Thymus (tissue), 14 donors: ENCODE measurements around the gene CD200R1L. TPM values are rescaled to one million over a fixed set of nuclear protein-coding genes. Genes with fewer than 3 reads are reported as not detected.

Source experiments
- DNase-seq, 9 donors: peaks; one replicate each; pipeline ENCODE4 v3.0.0-alpha.2; 2013; ENCODE audit warnings: low spot score in 9 of 9, low read depth in 6 of 9, missing footprints in 1 of 9
- H3K27ac ChIP-seq, 2 donors: one replicate each; pipeline ENCODE4 v1.5.1; 2013; ENCODE audit warnings: control low read depth in 1 of 2, low read depth in 1 of 2, low read length in 1 of 2, mild to moderate bottlenecking in 1 of 2, moderate library complexity in 1 of 2
- H3K27me3 ChIP-seq, 2 donors: one replicate each; pipeline ENCODE4 v1.5.1; 2013; ENCODE audit warnings: low read length in 1 of 2; ENCODE audit not compliant: control insufficient read depth in 2 of 2, insufficient read depth in 1 of 2
- H3K36me3 ChIP-seq, 2 donors: one replicate each; pipeline ENCODE4 v1.5.1; 2013; ENCODE audit warnings: low read length in 1 of 2, mild to moderate bottlenecking in 1 of 2, moderate library complexity in 1 of 2; ENCODE audit not compliant: control insufficient read depth in 2 of 2, insufficient read depth in 2 of 2
- H3K4me1 ChIP-seq, 2 donors: one replicate each; pipeline ENCODE4 v1.5.1; 2013; ENCODE audit warnings: low read length in 2 of 2; ENCODE audit not compliant: control insufficient read depth in 2 of 2, insufficient read depth in 2 of 2
- H3K4me3 ChIP-seq, 2 donors: one replicate each; pipeline ENCODE4 v1.5.1; 2013; ENCODE audit warnings: low read length in 2 of 2, control low read depth in 1 of 2, mild to moderate bottlenecking in 1 of 2
- H3K9me3 ChIP-seq, 2 donors: one replicate each; pipeline ENCODE4 v1.5.1; 2013; ENCODE audit warnings: low read length in 1 of 2, mild to moderate bottlenecking in 1 of 2; ENCODE audit not compliant: control insufficient read depth in 2 of 2, insufficient read depth in 1 of 2
- WGBS: extraction: QIAGEN DNeasy Blood & Tissue Kit; methylation state at CpG from one replicate; pipeline ENCODE4 v1.1.7; 2013; 5-methylcytosine and 5-hydroxymethylcytosine counted together
- long read RNA-seq, 10 donors: transcript quantifications; one replicate each; lab custom pipeline, GENCODE V29; 2026
- polyA plus RNA-seq: library from polyadenylated mRNA; stranded (reverse); fragments of 200-250 nt; gene quantifications from one replicate; pipeline ENCODE4 v1.2.3, GENCODE V29; 2013
- total RNA-seq: library from RNA; stranded (reverse); fragments of 120-200 nt; gene quantifications from one replicate; pipeline ENCODE4 v1.2.4, GENCODE V29; 2013
- donor health status: healthy.

The CD200R1L gene, protein sequence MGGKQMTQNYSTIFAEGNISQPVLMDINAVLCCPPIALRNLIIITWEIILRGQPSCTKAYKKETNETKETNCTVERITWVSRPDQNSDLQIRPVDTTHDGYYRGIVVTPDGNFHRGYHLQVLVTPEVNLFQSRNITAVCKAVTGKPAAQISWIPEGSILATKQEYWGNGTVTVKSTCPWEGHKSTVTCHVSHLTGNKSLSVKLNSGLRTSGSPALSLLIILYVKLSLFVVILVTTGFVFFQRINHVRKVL
- total RNA-seq (not detected), polyA plus RNA-seq (0.05 TPM)
- long read RNA-seq, donor 1 = 0 reads
- long read RNA-seq, donor 2 = 0 reads
- long read RNA-seq, donor 3 = 0 reads
- long read RNA-seq, donor 4 = 0 reads
- long read RNA-seq, donor 5 = 0 reads
- long read RNA-seq, donor 6 = 0 reads
- long read RNA-seq, donor 7 = 0 reads
- long read RNA-seq, donor 8 = 0 reads
- long read RNA-seq, donor 9 = 0 reads
- long read RNA-seq, donor 10 = 0 reads

GRCh38 chr3:112846764-112847163 is at the start of gene CD200R1L:
Gene CD200R1L, minus strand, starts transcription at chr3:112846864. Its CDS starts 17,497 bp downstream, at chr3:112829367.
- Histone ChIP-seq H3K36me3 (no peaks in the 10 kb centered on the region), H3K4me1 (no peaks in the 10 kb centered on the region), H3K27ac (no peak within 1 kb of the TSS), H3K27me3 (no peaks in the 10 kb centered on the region), H3K4me3 (no peak within 1 kb of the TSS), H3K9me3 (peaks cover 1 to 10% of the 10 kb centered on the region in 2 donors)
- no peak for DNase-seq
- WGBS = 86% methylated on average over 2 of the region's 2 CpGs

- Histone ChIP-seq H3K27ac (no peak overlapping the region), H3K4me3 (no peak overlapping the region), H3K36me3 (no peaks in the 10 kb centered on the region), H3K9me3 (no peaks in the 10 kb centered on the region), H3K27me3 (no peaks in the 10 kb centered on the region), H3K4me1 (no peaks in the 10 kb centered on the region)
- WGBS = 93% methylated on average over 5 of the region's 5 CpGs
- no peak for DNase-seq
Measured at GRCh38 chr3:112894258-112894657, 47.6 kb upstream of the CD200R1L start.

DNA sequence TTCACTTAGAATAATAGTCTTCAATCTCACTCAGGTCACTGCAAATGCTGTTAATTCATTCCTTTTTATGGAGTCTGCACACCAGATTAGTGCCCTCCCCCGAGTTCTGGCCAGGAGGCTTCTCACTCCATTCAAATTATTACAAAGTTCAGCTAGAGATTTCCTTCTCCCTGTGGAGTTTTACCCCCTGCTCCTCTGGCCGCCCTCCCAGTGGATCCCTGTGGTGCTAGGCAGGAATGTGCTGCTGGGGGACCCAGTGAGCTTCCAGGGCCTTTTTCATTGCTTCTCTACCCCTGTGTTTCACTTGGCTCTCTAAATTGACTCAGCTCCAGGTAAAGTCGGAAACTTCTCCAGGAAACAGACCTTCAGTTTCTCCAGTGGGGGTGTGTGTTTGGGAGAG is 42.7 kb upstream of the CD200R1L start:
- no peak overlapping the region for H3K27ac ChIP-seq
- no peaks in the 10 kb centered on the region for H3K36me3 ChIP-seq
- no peaks in the 10 kb centered on the region for H3K27me3 ChIP-seq
- 92% methylated on average over 3 of the region's 3 CpGs for WGBS
- H3K4me1 ChIP-seq = no peaks in the 10 kb centered on the region
- no peak overlapping the region for H3K4me3 ChIP-seq
- no peak for DNase-seq
- H3K9me3 ChIP-seq = no peaks in the 10 kb centered on the region

DNA sequence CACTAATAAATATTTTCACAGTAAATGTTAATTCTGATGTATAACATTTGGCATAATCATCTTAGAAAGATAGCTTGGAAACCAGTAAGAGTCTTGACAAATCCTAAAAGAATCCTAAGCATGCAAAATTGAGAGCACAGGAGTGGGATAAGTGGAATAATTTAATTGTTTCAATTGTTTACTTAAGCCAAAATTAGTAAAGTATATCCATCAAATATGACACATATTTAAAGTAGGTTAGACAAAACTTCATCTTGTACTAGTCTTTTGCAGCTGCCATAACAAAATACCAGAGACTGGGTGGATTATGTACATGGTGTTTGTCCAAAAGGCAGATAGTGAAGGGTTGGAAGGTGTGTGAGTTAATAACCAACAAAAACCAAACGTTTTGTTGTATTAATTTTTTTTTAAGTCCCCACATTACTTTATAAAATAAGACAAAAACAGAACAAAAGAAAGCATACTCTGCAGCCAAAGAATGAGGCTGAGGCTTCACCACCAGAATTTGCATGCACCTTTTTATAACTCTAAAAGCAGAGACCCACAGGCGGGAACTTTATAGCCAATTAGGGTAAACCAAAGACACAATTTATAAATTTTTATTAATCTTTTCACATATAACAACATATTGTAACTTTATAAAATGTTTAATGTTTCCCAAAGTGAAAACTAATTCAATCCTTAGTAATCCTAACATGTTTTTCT is 41.9 kb upstream of the CD200R1L start:
- H3K9me3 ChIP-seq = no peaks in the 10 kb centered on the region
- no peaks in the 10 kb centered on the region for H3K4me1 ChIP-seq
- no peaks in the 10 kb centered on the region for H3K36me3 ChIP-seq
- WGBS = 67% methylated on average over 2 of the region's 2 CpGs
- no peak overlapping the region for H3K4me3 ChIP-seq
- H3K27ac ChIP-seq = no peak overlapping the region
- no peaks in the 10 kb centered on the region for H3K27me3 ChIP-seq
- no peak for DNase-seq

DNA sequence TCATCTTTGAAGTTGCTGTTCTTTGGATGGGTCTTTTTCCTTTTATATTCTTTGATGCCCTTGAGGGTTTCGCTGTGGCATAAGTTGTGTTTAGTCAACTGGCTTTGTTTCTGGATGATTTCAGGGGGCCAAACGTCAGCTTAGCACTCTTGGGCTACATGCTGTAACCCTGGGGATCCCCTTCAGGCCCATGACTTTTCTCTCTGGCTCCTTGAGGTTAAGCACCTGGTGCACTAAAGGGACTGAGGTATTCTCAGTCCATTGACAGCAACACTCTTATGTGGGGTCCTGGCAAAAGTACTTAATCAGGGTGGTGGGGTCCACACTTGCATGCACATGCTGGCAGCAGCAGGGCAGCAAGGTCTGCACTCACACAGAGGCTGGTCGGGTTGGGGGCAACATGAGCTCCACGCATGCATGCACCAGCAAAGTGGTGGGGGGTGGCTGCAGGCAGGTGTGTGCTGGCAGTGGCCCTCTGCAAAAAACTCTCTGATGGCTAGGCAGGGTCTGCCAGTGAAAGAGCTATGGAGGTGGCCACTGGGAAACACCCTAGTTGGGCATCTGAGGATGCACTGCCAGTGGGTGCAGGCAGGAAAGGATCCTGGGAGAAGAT is 38.1 kb upstream of the CD200R1L start:
- Histone ChIP-seq H3K9me3 (no peaks in the 10 kb centered on the region), H3K4me1 (no peaks in the 10 kb centered on the region), H3K36me3 (no peaks in the 10 kb centered on the region), H3K4me3 (no peak overlapping the region), H3K27ac (no peak overlapping the region), H3K27me3 (no peaks in the 10 kb centered on the region)
- DNase-seq = no peak
- 94% methylated on average over 4 of the region's 4 CpGs for WGBS

- no peak for DNase-seq
- WGBS = 97% methylated on average over 4 of the region's 4 CpGs
- Histone ChIP-seq H3K36me3 (no peaks in the 10 kb centered on the region), H3K4me3 (no peak overlapping the region), H3K9me3 (no peaks in the 10 kb centered on the region), H3K4me1 (no peaks in the 10 kb centered on the region), H3K27me3 (no peaks in the 10 kb centered on the region), H3K27ac (no peak overlapping the region)
Measured at GRCh38 chr3:112881891-112882290, 35.2 kb upstream of the CD200R1L start.

DNA sequence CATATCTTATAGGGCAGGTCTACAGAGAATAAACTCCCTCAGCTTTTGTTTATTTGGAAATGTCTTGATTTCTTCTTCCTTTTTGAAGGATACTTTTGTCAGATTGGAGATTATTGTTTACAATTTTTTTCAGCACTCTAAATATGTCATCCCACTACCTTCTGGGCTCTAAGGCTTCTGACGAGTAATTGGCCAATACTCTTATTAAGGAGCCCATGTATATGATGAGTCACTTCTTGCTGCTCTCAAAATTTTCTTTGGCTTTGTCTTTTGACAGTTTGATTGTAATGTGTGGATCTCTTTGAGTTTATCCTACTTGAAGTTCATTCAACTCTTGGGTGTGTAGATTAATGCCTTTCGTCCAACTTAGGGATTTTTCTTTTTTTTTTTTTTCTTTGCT is 28.9 kb upstream of the CD200R1L start:
- H3K4me3 ChIP-seq = no peak overlapping the region
- H3K27me3 ChIP-seq = no peaks in the 10 kb centered on the region
- DNase-seq = no peak
- WGBS = 97% methylated on average over 2 of the region's 2 CpGs
- no peaks in the 10 kb centered on the region for H3K4me1 ChIP-seq
- H3K27ac ChIP-seq = no peak overlapping the region
- H3K36me3 ChIP-seq = no peaks in the 10 kb centered on the region
- peaks cover 0 to 5% of the 10 kb centered on the region in 2 donors for H3K9me3 ChIP-seq

GRCh38 chr3:112874725-112875124 is 28.1 kb upstream of the CD200R1L start:
- DNase-seq = no peak
- H3K4me1 ChIP-seq = no peaks in the 10 kb centered on the region
- peaks cover 0 to 5% of the 10 kb centered on the region in 2 donors for H3K9me3 ChIP-seq
- no peak overlapping the region for H3K27ac ChIP-seq
- no peak overlapping the region for H3K4me3 ChIP-seq
- H3K27me3 ChIP-seq = no peaks in the 10 kb centered on the region
- H3K36me3 ChIP-seq = no peaks in the 10 kb centered on the region

GRCh38 chr3:112873632-112874031 is 27.0 kb upstream of the CD200R1L start:
- Histone ChIP-seq H3K4me3 (no peak overlapping the region), H3K27ac (no peak overlapping the region), H3K4me1 (no peaks in the 10 kb centered on the region), H3K27me3 (no peaks in the 10 kb centered on the region), H3K9me3 (peaks cover 0 to 5% of the 10 kb centered on the region in 2 donors), H3K36me3 (no peaks in the 10 kb centered on the region)
- DNase-seq = no peak
- WGBS = 84% methylated on average over 2 of the region's 2 CpGs
